Bronchial epithelial cell (primary cell): ENCODE results near the gene SAMD13. TPM values are rescaled to one million over a fixed set of nuclear protein-coding genes. Genes with fewer than 3 reads are reported as not detected.

Experiments
- DNase-seq: peaks from one replicate; pipeline ENCODE4 v3.0.0-alpha.2; 2010; ENCODE audit warnings: low read depth
- FAIRE-seq: peaks from 2 replicates; lab custom pipeline; 2011; peaks lifted over from hg19 to GRCh38; lab: Jason Lieb, UNC
- H3K27me3 ChIP-seq: 2 replicates; pipeline ENCODE4 v1.5.1; 2011; ENCODE audit warnings: low read length; ENCODE audit not compliant: control insufficient read depth, insufficient read depth
- H3K36me3 ChIP-seq: 2 replicates; pipeline ENCODE4 v1.5.1; 2011; ENCODE audit warnings: low read length; ENCODE audit not compliant: control insufficient read depth, insufficient read depth
- H3K4me3 ChIP-seq: 2 replicates; pipeline ENCODE4 v1.5.1; 2011; ENCODE audit warnings: mild to moderate bottlenecking, low read depth, low read length, control low read depth
- total RNA-seq: library from RNA; depleted of rRNA; stranded (reverse); fragments of >200 nt; gene quantifications from 2 replicates; pipeline ENCODE4 v1.2.1, GENCODE V29; 2014
- TF ChIP-seq, protein P1 (sequence below): IDR thresholded peaks from 2 replicates; pipeline ENCODE4 v1.5.1; 2011; ENCODE audit warnings: mild to moderate bottlenecking, moderate library complexity, low read length, control low read depth, inconsistent platforms; ENCODE audit not compliant: insufficient read depth, severe bottlenecking

Gene SAMD13
- total RNA-seq, 1 donor from 2014 or later: 0.26 TPM

DNA sequence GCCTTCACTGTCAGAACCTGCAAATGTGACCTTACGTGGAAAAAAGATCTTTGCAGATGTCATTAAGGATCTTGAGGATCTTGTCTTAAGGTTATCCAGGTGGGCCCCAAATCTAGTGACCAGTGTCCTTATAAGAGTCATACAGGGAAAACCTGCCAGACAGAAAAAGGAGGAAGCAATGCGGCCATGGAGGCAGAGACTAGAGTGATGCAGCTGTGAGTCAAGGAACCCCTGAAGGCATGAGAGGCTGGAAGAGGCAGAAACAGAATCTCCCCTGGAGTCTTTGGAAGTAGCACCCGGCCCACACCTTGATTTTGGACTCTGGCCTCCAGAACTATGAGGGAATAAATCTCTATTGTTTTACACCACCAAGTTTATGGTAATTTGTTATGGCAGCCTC lies 60.3 kb downstream of the SAMD13 start:
- TF ChIP-seq, protein P1, sequence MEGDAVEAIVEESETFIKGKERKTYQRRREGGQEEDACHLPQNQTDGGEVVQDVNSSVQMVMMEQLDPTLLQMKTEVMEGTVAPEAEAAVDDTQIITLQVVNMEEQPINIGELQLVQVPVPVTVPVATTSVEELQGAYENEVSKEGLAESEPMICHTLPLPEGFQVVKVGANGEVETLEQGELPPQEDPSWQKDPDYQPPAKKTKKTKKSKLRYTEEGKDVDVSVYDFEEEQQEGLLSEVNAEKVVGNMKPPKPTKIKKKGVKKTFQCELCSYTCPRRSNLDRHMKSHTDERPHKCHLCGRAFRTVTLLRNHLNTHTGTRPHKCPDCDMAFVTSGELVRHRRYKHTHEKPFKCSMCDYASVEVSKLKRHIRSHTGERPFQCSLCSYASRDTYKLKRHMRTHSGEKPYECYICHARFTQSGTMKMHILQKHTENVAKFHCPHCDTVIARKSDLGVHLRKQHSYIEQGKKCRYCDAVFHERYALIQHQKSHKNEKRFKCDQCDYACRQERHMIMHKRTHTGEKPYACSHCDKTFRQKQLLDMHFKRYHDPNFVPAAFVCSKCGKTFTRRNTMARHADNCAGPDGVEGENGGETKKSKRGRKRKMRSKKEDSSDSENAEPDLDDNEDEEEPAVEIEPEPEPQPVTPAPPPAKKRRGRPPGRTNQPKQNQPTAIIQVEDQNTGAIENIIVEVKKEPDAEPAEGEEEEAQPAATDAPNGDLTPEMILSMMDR: no peak
- H3K4me3 ChIP-seq: no peak overlapping the region
- no peak for FAIRE-seq
- no peaks in the 10 kb centered on the region for H3K27me3 ChIP-seq
- peak; percentile 93 for DNase-seq
- no peaks in the 10 kb centered on the region for H3K36me3 ChIP-seq

DNA sequence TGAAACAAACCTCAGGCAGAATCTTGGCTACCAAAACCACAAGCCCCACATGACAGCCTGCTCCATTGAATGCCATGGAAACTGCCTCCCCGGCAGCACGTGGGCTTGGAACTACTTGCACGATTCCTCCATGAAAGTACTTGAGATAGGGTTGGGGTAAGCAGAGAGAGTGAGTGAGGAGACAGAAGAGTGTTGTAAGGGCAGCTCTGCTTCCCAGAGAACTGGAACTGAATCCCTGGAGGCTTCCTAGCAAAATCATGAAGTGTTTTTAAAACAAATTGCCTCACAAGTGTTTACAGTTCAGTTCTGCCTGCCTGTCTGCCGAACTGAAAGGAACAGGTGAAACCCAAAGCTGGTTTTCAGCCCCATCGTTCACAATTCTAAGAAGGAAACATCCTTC lies 61.5 kb downstream of the SAMD13 start:
- Histone ChIP-seq H3K27me3 (no peaks in the 10 kb centered on the region), H3K4me3 (no peak overlapping the region), H3K36me3 (no peaks in the 10 kb centered on the region)
- FAIRE-seq (no peak), DNase-seq (no peak)
- TF ChIP-seq, protein P1: no peak

DNA sequence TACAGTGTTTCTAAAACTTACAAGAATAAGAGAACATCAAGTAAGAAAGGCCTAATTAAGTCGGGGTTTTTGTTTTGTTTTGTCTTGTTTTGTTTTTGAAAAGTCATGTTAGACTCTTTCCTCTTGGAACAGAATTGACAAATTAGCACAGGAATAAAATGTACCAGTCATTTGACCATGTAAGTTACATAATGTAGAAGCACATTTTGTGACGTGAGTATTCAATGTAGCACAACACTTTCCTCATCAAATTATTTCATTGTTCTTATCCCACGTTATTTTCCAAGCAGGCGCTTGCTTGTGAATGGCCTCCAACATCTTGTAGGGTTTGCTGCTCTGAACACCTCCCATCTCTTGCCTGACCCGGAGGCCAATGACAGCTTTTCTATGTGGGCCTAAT lies 62.1 kb downstream of the SAMD13 start:
- no peak for FAIRE-seq
- no peak overlapping the region for H3K4me3 ChIP-seq
- H3K36me3 ChIP-seq: no peaks in the 10 kb centered on the region
- H3K27me3 ChIP-seq: no peaks in the 10 kb centered on the region
- no peak for DNase-seq
- TF ChIP-seq, protein P1: no peak

DNA sequence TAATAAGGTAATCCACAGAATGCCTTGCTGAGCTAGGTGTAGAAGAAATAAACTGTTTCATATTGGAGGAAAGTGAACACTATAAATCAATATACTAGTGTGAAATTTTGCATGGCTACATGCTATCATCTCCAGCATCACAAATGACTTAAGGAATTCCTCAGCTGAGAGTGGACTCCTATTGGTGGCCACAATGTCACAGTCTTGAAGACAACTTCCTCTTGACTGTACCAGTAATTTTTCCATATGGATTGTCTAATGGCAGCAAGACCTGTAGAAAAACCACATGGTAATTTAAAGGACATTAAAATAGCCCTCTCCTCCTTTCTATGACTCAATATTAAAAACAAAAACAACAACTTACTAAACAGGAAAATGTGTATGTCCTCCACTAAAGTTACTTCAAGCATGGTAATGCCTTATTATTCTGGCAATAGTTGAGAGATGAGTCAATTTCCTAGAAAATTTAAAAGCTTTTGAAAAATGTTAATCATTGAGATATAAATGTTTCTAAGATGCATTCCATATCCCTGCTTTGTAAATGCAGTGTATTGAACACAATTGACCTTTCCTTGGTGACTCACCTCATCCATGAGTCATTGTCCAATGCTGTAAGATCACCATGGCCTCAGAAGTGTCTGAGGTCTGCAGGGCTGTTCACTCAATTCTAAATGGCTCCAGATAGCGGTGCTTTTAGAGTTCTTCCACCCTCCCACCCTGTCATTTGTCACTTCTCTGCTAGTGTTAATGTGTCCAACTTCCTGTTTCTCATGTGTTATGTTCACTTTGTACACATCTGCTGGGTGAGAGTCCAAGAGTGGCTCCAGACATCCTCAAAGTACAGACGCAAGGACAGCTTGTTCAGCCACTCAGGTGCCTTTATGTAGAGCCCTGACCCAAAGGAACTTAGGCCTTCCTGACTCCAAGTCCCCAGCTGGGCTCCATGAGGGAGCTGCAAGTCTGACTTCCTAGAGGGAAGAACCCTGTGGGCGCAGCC lies 64.0 kb downstream of the SAMD13 start:
- TF ChIP-seq, protein P1: no peak
- DNase-seq (peak; percentile 97), FAIRE-seq (no peak)
- Histone ChIP-seq H3K4me3 (no peak overlapping the region), H3K36me3 (no peaks in the 10 kb centered on the region), H3K27me3 (no peaks in the 10 kb centered on the region)

DNA sequence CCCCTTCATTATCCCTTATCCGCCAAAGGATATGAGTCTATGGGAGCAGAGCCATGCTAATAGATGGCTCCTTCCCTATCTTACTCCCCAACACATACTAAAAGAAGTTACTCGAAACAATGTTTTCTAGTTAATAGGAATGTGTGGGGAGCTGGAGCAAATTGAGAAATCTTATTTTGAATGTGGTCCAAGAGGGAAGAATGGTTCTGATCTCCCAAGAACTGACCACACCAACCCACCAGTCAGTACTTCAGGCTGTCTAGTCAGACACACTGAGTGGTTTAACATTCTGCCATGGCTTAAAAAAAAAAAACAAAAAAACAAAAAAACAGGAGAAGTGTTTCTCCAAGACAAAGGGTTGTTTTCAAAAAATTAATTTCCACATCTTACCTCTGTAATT lies 65.3 kb downstream of the SAMD13 start:
- Histone ChIP-seq H3K36me3 (no peaks in the 10 kb centered on the region), H3K4me3 (no peak overlapping the region), H3K27me3 (no peaks in the 10 kb centered on the region)
- TF ChIP-seq, protein P1: no peak
- no peak for DNase-seq
- no peak for FAIRE-seq

DNA sequence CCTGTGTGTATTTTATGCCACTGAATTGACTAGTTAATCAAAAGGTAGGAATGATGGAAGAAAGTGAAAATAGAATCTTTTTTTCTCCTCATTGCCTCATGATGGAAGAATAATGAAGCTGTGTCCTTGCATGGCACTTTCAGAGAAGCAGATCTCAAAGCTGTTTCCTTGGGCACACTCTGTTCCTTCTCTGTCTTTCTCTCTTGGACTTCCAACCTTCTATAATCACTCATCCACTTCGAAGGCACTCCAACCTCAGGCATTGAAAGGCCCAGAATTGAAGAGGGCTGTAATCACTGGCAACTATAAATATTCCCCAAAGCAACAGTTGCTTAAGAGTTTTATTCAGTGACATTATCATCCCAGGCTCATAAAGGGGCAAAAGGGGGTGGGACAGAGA lies 65.7 kb downstream of the SAMD13 start:
- no peak for FAIRE-seq
- TF ChIP-seq, protein P1: no peak
- Histone ChIP-seq H3K27me3 (no peaks in the 10 kb centered on the region), H3K36me3 (no peaks in the 10 kb centered on the region), H3K4me3 (no peak overlapping the region)
- DNase-seq: no peak
